ENCODE measurements around the gene KRT32. TPM values are rescaled to one million over a fixed set of nuclear protein-coding genes. Genes with fewer than 3 reads are reported as not detected.

Gene KRT32
- total RNA-seq, 1 experiment from 2014 or later: 0.42 TPM

- no peaks in the 10 kb centered on the region for H3K27me3 ChIP-seq (ENCODE audit: insufficient read depth, low read length)
- ChIA-PET CTCF (no interaction called here), RAD21 (ENCODE audit: low non-redundant PET in 1 of 2, low total read pairs in 2 of 2, uncharacterized antibody in 2 of 2, unreplicated experiment in 2 of 2) (no interaction called here), POLR2A (no interaction called here)
- no peak overlapping the region for H3K27ac ChIP-seq (ENCODE audit: low read depth, low read length)
- DNase-seq (ENCODE audit: low read depth, low spot score) (no peak), ATAC-seq (no peak)
- H3K4me3 ChIP-seq (replicated peaks in 1 of 2; ENCODE audit: low read depth in 1 of 2, low read length in 2 of 2): no peak overlapping the region
- peak overlapping the region; percentile 2; the same call in 1 of the 2 replicates for H3K4me2 ChIP-seq (ENCODE audit: low read length)
- no peak overlapping the region for H2AFZ ChIP-seq (ENCODE audit: low read depth, low read length, poor library complexity, severe bottlenecking)
- TF ChIP-seq ZBTB33 (IDR thresholded peaks at IDR 0.05; ENCODE audit: extremely low read depth, insufficient replicate concordance, low read length) (no peak), POLR2AphosphoS5 (IDR thresholded peaks at IDR 0.05; ENCODE audit: low read depth, low read length) (no peak)
- peaks cover 15 to 35% of the 10 kb centered on the region in 2 experiments for H3K4me1 ChIP-seq (ENCODE audit: control insufficient read depth in 1 of 2, insufficient read depth in 2 of 2, low read length in 2 of 2)
- H3K36me3 ChIP-seq (ENCODE audit: control insufficient read depth in 1 of 2, insufficient read depth in 2 of 2, low read length in 2 of 2): no peaks in the 10 kb centered on the region
- intact Hi-C loops (cut with micrococcal nuclease): loop anchor here (10.0 kb wide), 1 partner anchor 79 kb away; no protein-coding TSS in a partner anchor
- no TSS peak for BruUV-seq (replicated peaks)
- H4K20me1 ChIP-seq (ENCODE audit: insufficient read depth): no peaks in the 10 kb centered on the region
- no peaks in the 10 kb centered on the region for H3K9me2 ChIP-seq (ENCODE audit: insufficient read depth)
- no peaks in the 10 kb centered on the region for H3K79me2 ChIP-seq (ENCODE audit: insufficient read depth, low read length)
- H3K9me3 ChIP-seq (ENCODE audit: control insufficient read depth in 1 of 2, insufficient read depth in 1 of 2, low read depth in 1 of 2, low read length in 2 of 2): no peaks in the 10 kb centered on the region
- no peak overlapping the region for H3K9ac ChIP-seq (ENCODE audit: low read length)
Observed at GRCh38 chr17:41415411-41415810, 51.8 kb downstream of the KRT32 start.

- POLR2A ChIA-PET: interaction anchor here (0.9 kb wide), 1 partner anchor 10 kb away, joined by 3 read pairs; no protein-coding TSS in a partner anchor
- no peak for TF ChIP-seq SRF (IDR thresholded peaks at IDR 0.05; ENCODE audit: low read depth)
- no peak for TF ChIP-seq ELF1 (IDR thresholded peaks at IDR 0.05; ENCODE audit: borderline replicate concordance, low read depth)
- TF ChIP-seq ZFX (IDR thresholded peaks at IDR 0.05): no peak
- TF ChIP-seq CBX3 (IDR thresholded peaks at IDR 0.05; ENCODE audit: low read depth): no peak
- TF ChIP-seq ZBTB33 (IDR thresholded peaks at IDR 0.05; ENCODE audit: extremely low read depth, insufficient replicate concordance, low read length): no peak
- no peak for TF ChIP-seq MAX (IDR thresholded peaks at IDR 0.05)
- no peak for TF ChIP-seq ZNF274 (IDR thresholded peaks at IDR 0.05; ENCODE audit: low read depth, low read length)
- TF ChIP-seq YY1 (IDR thresholded peaks at IDR 0.05; ENCODE audit: extremely low read depth, insufficient replicate concordance, low read depth, low read length): no peak
- TF ChIP-seq ATF3 (IDR thresholded peaks at IDR 0.05): no peak
- TF ChIP-seq POLR2A (IDR thresholded peaks at IDR 0.05; ENCODE audit: borderline replicate concordance, extremely low read depth, insufficient read depth, insufficient read length): no peak
- no peak for TF ChIP-seq POLR2AphosphoS5 (IDR thresholded peaks at IDR 0.05; ENCODE audit: low read depth, low read length)
- no peak for TF ChIP-seq EZH2 (IDR thresholded peaks at IDR 0.05)
- TF ChIP-seq CTCF (IDR thresholded peaks at IDR 0.05 in 2 of 3, conservative IDR thresholded peaks at IDR 0.05 in 1 of 3; ENCODE audit: borderline replicate concordance in 1 of 3, insufficient read depth in 1 of 3, low read depth in 2 of 3, low read length in 2 of 3): no peak
Observed at GRCh38 chr17:41413982-41414381, 53.2 kb downstream of the KRT32 start.

More at GRCh38 chr17:41413982-41414381, 53.2 kb downstream of the KRT32 start:
- Histone ChIP-seq H2AFZ (ENCODE audit: low read depth, low read length, poor library complexity, severe bottlenecking) (no peak overlapping the region), H3K4me3 (replicated peaks in 1 of 2; ENCODE audit: low read depth in 1 of 2, low read length in 2 of 2) (no peak overlapping the region), H3K9me2 (ENCODE audit: insufficient read depth) (no peaks in the 10 kb centered on the region), H3K9ac (ENCODE audit: low read length) (no peak overlapping the region), H3K27me3 (ENCODE audit: insufficient read depth, low read length) (no peaks in the 10 kb centered on the region), H4K20me1 (ENCODE audit: insufficient read depth) (no peaks in the 10 kb centered on the region), H3K36me3 (ENCODE audit: control insufficient read depth in 1 of 2, insufficient read depth in 2 of 2, low read length in 2 of 2) (no peaks in the 10 kb centered on the region), H3K79me2 (ENCODE audit: insufficient read depth, low read length) (no peaks in the 10 kb centered on the region), H3K9me3 (ENCODE audit: control insufficient read depth in 1 of 2, insufficient read depth in 1 of 2, low read depth in 1 of 2, low read length in 2 of 2) (no peaks in the 10 kb centered on the region), H3K27ac (ENCODE audit: low read depth, low read length) (no peak overlapping the region), H3K4me2 (ENCODE audit: low read length) (no peak overlapping the region), H3K4me1 (ENCODE audit: control insufficient read depth in 1 of 2, insufficient read depth in 2 of 2, low read length in 2 of 2) (peaks cover 15 to 33% of the 10 kb centered on the region in 2 experiments)
- no peak for DNase-seq (ENCODE audit: low read depth, low spot score)
- ChIA-PET CTCF (no interaction called here), RAD21 (ENCODE audit: low non-redundant PET in 1 of 2, low total read pairs in 2 of 2, uncharacterized antibody in 2 of 2, unreplicated experiment in 2 of 2) (interaction anchor here in 1 of 2 experiments (0.5 kb wide), 1 partner anchor 15 kb away, joined by 3 read pairs; no protein-coding TSS in a partner anchor)
- intact Hi-C loops (cut with micrococcal nuclease): loop anchor here (10.0 kb wide), 1 partner anchor 81 kb away; no protein-coding TSS in a partner anchor
- no TSS peak for BruUV-seq (replicated peaks)
- ATAC-seq: no peak
